Muscle of arm (tissue), 14 donors: ENCODE data around the gene PON2. TPM values are rescaled to one million over a fixed set of nuclear protein-coding genes. Genes with fewer than 3 reads are reported as not detected.

ENCODE experiments used
- DNase-seq: peaks from one replicate; pipeline ENCODE4 v3.0.0-alpha.2; 2013
- long read RNA-seq, 11 donors: transcript quantifications; one replicate each; lab custom pipeline, GENCODE V29; 2026
- polyA plus RNA-seq, 12 donors: library from polyadenylated mRNA; unstranded; fragments of 120-200 nt; gene quantifications; one replicate each; pipeline ENCODE4 v1.2.1, GENCODE V29; 2013; ENCODE audit not compliant: insufficient read length in 12 of 12

The PON2 gene
- polyA plus RNA-seq, result 100 to 1,000 TPM in 7 of 12 donors, 10 to 100 TPM in 4, not detected in 1; 68.1 to 197 (median 124) TPM
- long read RNA-seq, donor 1, transcript PON2-218 (9 exons, 1,653 nt), result major isoform, 27 of 100 reads
- long read RNA-seq, donor 1, transcript PON2-202 (9 exons, 1,726 nt), result minor isoform, 9 of 100 reads
- long read RNA-seq, donor 1, transcript PON2-215 (3 exons, 579 nt), result minor isoform, 10 of 100 reads
- long read RNA-seq, donor 1, partial matches to known transcripts, result 53 of 100 reads
- long read RNA-seq, donor 1, other reads (novel, unspliced or antisense), result 0 of 100 reads
- long read RNA-seq, donor 2, transcript PON2-202 (9 exons, 1,726 nt), result minor isoform, 7 of 30 reads
- long read RNA-seq, donor 2, transcript PON2-218 (9 exons, 1,653 nt), result major isoform, 13 of 30 reads
- long read RNA-seq, donor 2, partial matches to known transcripts, result 5 of 30 reads
- long read RNA-seq, donor 2, other reads (novel, unspliced or antisense), result 0 of 30 reads
- long read RNA-seq, donor 3, transcript PON2-215 (3 exons, 579 nt), result minor isoform, 7 of 32 reads
- long read RNA-seq, donor 3, transcript PON2-218 (9 exons, 1,653 nt), result major isoform, 9 of 32 reads
- long read RNA-seq, donor 3, partial matches to known transcripts, result 12 of 32 reads
- long read RNA-seq, donor 3, other reads (novel, unspliced or antisense), result 0 of 32 reads
- long read RNA-seq, donor 4, transcript PON2-218 (9 exons, 1,653 nt), result major isoform, 6 of 18 reads
- long read RNA-seq, donor 4, partial matches to known transcripts, result 8 of 18 reads
- long read RNA-seq, donor 4, other reads (novel, unspliced or antisense), result 0 of 18 reads
- long read RNA-seq, donor 5, transcript PON2-218 (9 exons, 1,653 nt), result major isoform, 37 of 134 reads
- long read RNA-seq, donor 5, transcript PON2-215 (3 exons, 579 nt), result minor isoform, 16 of 134 reads
- long read RNA-seq, donor 5, transcript PON2-205 (2 exons, 627 nt), result minor isoform, 7 of 134 reads
- long read RNA-seq, donor 5, transcript PON2-202 (9 exons, 1,726 nt), result minor isoform, 6 of 134 reads
- long read RNA-seq, donor 5, partial matches to known transcripts, result 68 of 134 reads
- long read RNA-seq, donor 5, other reads (novel, unspliced or antisense), result 0 of 134 reads
- long read RNA-seq, donor 6, transcript PON2-218 (9 exons, 1,653 nt), result major isoform, 8 of 22 reads
- long read RNA-seq, donor 6, partial matches to known transcripts, result 7 of 22 reads
- long read RNA-seq, donor 6, other reads (novel, unspliced or antisense), result 0 of 22 reads
- long read RNA-seq, donor 7, transcript PON2-215 (3 exons, 579 nt), result minor isoform, 7 of 27 reads
- long read RNA-seq, donor 7, transcript PON2-218 (9 exons, 1,653 nt), result major isoform, 15 of 27 reads
- long read RNA-seq, donor 7, partial matches to known transcripts, result 5 of 27 reads
- long read RNA-seq, donor 7, other reads (novel, unspliced or antisense), result 0 of 27 reads
- long read RNA-seq, donor 8, transcript PON2-215 (3 exons, 579 nt), result minor isoform, 12 of 99 reads
- long read RNA-seq, donor 8, transcript PON2-202 (9 exons, 1,726 nt), result minor isoform, 6 of 99 reads
- long read RNA-seq, donor 8, transcript PON2-218 (9 exons, 1,653 nt), result major isoform, 39 of 99 reads
- long read RNA-seq, donor 8, partial matches to known transcripts, result 38 of 99 reads
- long read RNA-seq, donor 8, other reads (novel, unspliced or antisense), result 0 of 99 reads
- long read RNA-seq, donor 9, transcript PON2-218 (9 exons, 1,653 nt), result major isoform, 10 of 12 reads
- long read RNA-seq, donor 9, partial matches to known transcripts, result 0 of 12 reads
- long read RNA-seq, donor 9, other reads (novel, unspliced or antisense), result 0 of 12 reads
- long read RNA-seq, donor 10, transcript PON2-218 (9 exons, 1,653 nt), result major isoform, 12 of 38 reads
- long read RNA-seq, donor 10, transcript PON2-215 (3 exons, 579 nt), result minor isoform, 10 of 38 reads
- long read RNA-seq, donor 10, partial matches to known transcripts, result 11 of 38 reads
- long read RNA-seq, donor 10, other reads (novel, unspliced or antisense), result 0 of 38 reads
- long read RNA-seq, donor 11, transcript PON2-218 (9 exons, 1,653 nt), result major isoform, 22 of 53 reads
- long read RNA-seq, donor 11, transcript PON2-202 (9 exons, 1,726 nt), result minor isoform, 7 of 53 reads
- long read RNA-seq, donor 11, partial matches to known transcripts, result 17 of 53 reads
- long read RNA-seq, donor 11, other reads (novel, unspliced or antisense), result 0 of 53 reads

- peak; percentile 79 for DNase-seq
Observed at GRCh38 chr7:95434557-95435421, at the start of gene PON2. TSS of gene PON2 (minus strand) at chr7:95435028. CDS start at chr7:95434951, 77 bp downstream.

- no peak for DNase-seq
Observed at GRCh38 chr7:95482424-95482823, 47.6 kb upstream of the PON2 start.

- no peak for DNase-seq
Observed at GRCh38 chr7:95481271-95482165, 46.7 kb upstream of the PON2 start.

- DNase-seq, result no peak
Observed at GRCh38 chr7:95479992-95480624, 45.3 kb upstream of the PON2 start.

- peak; percentile 40 for DNase-seq
Observed at GRCh38 chr7:95478272-95479037, 43.6 kb upstream of the PON2 start.

- DNase-seq, result peak; percentile 85
Observed at GRCh38 chr7:95476904-95477594, 42.2 kb upstream of the PON2 start.

GRCh38 chr7:95476072-95476847, 41.4 kb upstream of the PON2 start:
- DNase-seq, result peak; percentile 41

- peak; percentile 70 for DNase-seq
Observed at GRCh38 chr7:95473276-95473985, 38.6 kb upstream of the PON2 start.

GRCh38 chr7:95472581-95473161, 37.8 kb upstream of the PON2 start:
- DNase-seq, result peak; percentile 81

- DNase-seq, result no peak
Observed at GRCh38 chr7:95471071-95471470, 36.2 kb upstream of the PON2 start.

- DNase-seq, result no peak
Observed at GRCh38 chr7:95470452-95470851, 35.6 kb upstream of the PON2 start.

- DNase-seq, result no peak
Observed at GRCh38 chr7:95469848-95470247, 35.0 kb upstream of the PON2 start.

GRCh38 chr7:95469187-95469586, 34.4 kb upstream of the PON2 start:
- DNase-seq, result no peak
